GM21515 (cell line): ENCODE results near the gene BCR.

Experiments used
- ATAC-seq: cut with Tn5 transposase; IDR thresholded peaks from one replicate; pipeline ENCODE4 v1.9.1; 2021; ENCODE audit not compliant: unreplicated experiment

BCR gene

DNA sequence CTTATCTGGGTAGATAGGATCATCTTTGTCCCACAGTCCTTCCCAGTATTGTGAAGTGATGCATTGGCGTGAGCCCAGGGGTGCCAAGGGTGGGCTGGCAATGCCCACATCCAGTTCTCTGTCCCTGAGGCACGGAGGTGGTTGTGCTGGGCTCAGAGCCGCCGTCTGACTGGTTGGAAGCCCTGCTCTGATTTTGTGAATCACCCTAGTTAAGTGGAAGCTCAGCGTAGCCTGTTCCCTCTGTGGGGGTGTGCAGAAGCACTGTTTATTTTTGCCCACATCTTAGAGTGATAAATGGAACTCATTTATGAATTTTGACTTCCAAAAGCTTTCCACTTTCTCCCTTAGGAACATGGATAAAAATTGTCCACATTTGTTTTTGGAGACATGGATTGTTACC lies 13.6 kb downstream of the BCR start:
- no peak for ATAC-seq

DNA sequence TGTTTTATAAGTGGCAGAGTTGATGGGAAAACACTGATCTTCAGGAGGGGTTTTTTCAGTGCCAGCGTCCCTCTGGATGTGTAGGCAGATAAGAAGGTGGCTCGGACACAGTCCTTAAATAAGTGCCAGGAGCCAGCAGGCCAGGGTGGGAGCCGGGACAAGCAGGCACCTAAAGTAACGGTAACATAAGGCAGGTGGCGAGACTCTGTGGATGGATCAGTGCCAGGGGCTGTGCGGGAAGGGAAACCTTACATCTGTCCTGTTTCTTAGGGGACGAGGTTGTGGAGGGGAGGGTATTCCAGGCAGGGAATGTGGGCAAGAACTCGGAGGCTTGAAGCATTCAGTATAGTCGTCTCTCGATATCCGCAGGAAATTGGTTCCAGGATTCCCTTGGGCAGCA lies 15.9 kb downstream of the BCR start:
- ATAC-seq, result no peak

DNA sequence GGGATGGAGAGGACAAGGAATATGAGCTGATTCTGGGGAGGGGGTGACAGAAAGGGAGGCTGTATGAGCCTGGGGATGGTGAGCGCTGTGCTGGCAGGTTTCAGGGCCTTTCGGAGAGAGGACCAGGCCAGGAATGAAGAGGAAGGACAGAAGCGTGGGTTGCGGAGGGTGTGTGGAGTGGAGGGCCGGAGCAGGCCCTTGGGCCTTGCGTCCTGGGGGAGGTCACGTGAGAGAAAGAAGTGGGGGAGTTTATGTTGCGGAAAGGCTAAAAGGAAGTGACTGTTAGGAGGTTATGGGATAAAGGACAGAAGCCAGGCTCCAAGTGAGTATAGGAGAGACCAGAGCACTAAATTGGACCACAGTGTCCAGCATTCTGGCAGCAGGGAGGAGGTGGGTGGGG lies 17.5 kb downstream of the BCR start:
- ATAC-seq, result no peak

DNA sequence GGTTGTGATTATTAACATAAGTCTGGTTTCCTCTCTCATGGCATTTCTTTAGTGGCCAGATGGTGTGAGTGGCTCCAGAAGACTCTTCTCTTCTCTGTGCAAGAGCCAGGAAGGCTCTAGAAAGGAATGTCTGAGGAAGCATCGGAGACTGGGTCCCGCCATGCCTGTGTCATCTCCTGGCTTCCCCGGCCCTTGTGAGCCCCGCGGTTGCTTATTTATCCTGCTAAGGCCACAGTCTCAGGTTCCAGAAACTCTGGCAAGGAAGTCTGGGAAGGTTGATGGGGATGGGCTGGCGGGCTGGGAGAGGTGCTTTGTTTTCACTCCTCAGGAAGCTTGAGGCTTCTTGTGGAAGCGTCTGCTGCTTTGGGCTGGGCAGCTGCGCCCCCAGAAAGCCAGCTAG lies 18.9 kb downstream of the BCR start:
- ATAC-seq, result no peak

DNA sequence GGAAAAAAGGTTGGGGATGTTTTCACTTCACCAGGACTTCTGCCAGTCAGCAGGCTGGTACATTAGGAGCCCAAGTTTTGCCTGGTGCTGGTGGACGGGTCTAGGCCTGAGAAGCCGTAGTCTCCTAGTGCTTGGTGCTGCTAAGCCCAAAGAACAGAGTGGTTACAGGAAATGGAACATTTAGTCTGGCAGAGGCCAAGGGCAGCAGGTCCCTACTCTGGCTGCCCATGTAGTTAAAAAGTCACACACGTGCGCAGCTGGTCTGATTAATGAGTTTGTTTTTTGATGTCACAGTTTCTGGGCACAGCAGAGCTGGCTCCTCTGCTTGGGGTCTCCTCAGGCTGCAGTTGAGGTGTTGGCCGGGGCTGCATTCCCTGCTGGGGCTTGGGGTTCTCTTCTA lies 20.6 kb downstream of the BCR start:
- no peak for ATAC-seq

DNA sequence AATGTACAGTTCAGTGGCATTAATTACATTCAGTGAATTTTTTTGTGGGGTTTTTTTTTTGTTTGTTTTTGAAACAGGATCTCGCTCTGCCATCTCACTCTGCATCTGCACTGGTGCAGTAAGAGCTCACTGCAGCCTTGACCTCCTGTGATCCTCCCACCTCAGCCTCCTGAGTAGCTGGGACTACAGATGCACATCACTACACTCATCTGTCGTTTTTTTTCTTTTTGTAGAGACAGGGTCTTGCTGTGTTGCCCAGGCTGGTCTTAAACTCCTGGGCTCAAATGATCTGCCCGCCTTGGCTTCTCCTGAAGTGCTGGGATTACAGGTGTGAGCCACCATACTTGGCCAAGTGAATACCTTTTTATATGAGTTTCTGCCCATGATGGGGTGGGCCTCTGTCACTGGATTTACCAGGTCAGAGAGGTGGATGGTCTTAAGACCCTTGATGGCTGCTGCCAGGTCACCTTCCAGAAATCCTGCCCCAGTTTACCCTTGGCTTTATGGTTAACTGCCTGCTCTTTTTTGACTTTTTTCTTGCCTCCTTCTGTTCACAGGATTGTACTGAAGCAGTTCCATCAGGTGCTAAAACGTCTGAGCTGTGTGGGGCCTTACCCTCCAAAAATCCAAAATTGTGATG lies 22.6 kb downstream of the BCR start:
- ATAC-seq, result no peak

DNA sequence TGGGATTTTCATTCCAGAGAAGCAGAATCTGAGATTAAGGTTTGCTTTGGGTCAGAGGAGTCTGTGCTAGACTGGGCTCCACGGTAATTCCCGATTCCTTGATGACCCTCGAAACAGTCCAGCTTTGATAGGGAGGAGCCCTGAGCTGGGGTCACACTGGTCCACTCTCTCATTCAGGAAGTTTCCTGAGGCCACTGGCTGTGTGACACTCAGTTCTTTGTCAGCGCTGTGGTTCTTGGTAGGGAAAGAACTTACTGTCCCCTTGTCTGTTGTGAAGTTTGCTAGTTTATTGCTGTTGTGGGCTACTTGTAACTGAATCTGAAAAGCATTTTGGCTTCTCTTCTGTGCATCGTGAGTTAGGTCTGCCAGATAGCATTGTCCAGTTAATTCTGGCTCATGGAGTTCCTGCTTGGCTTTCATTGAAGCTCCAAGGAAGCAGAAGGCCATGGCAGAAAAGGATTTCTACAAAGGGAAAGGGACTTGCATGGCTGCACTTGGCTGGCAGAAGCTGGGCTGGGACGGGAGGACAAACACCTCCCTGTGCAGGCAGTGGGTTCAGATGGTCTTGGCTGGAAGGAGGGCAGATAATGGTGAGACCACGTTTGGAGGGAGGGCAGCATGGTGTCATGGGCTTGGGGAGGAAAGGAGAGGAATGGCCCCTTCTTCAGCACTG lies 23.3 kb downstream of the BCR start:
- no peak for ATAC-seq

DNA sequence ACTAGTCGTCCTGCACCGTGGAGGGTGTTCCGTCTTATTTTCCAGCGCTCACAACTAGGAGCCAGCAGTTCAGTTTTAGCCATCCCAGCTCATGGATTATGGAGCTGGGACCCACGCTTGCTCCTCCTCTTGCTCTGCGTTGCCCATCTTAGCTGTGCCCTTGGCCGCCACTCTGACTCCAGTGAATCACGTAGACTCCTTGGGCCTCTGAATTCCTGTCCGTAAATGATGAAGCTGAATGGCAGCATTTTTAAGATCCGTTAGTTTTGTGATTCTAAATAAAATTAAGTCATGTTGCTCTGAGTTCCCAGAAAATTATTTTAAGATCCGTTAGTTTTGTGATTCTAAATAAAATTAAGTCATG lies 23.8 kb downstream of the BCR start:
- ATAC-seq, result no peak

DNA sequence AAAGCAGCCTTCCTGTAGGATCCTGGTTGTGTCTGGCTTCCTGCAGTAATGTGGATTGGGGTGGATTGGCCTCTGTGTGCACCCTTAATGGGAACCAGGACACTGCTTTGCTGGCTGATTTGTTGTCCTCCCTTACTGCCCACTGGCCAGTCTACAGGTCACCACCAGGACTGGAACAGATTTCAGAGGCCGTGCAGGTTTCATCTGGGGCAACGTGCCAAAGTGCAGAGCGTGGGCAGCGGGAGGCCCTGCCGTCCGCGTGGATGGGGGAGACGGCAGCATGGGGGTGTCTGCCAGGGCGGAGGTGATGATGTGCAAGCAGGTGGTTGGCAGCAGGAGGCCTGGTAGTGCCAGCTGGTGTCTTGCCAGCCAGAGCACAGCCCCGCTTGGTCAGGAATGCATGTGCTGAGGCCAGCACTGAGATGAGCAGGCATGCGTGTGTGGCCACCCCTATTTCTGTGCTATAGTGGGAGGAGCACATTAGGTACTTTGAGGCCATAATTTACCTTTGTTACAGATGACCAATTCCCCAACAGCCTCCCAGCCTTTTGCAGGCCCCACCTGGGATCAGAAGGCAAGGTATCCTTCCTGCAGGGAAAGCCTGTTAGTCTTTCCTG lies 24.3 kb downstream of the BCR start:
- no peak for ATAC-seq

DNA sequence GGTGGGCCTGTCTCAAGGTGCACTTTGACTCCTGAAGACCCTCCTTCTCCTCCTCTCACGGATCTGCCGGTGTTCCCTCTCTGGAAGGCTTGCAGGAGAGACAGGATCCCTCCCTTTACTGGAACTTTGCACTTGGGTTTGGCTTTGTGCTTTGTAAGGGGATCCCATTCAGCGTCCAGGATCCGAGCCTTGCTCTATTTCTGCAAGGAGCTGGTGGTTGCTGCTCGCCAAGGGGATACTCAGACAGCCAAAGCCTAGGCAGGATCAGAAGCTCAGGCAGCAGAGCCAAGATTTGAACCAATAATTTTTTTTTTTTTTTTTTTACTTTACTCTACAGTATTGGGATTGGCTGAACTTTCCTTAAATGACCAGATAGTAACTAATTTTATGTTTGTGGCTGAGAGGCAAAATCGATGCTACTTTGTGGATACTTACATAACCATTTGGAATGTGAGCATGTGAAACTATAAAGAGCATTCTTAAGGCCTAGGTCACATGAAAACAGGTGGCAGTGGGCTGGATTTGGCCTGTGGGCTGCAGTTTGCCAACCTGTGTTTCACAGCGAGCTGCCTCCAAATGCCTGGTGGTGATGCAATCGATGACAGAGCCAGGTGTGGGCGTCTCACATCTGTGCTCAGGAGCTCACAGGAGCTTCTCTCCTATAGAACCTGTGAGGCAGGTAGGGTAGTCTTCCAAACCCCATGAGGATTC lies 25.2 kb downstream of the BCR start:
- no peak for ATAC-seq

DNA sequence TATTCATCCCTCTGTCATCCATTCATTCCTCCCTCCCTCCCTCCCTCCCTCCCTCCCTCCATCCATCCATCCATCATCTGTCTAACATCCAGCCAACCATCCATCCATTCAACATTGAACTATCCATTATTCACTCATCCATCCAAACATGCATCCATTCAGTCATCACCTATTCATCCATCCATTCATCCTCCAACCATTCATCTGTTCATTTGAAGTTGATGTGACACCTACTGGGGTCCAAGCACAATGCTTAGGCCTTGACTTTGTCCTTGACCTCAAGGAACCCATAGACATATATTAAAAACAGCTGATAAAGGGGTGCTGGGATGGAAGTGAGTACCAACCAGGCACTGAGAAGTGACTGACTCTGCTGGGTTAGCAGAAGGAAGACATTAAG lies 26.6 kb downstream of the BCR start:
- no peak for ATAC-seq

DNA sequence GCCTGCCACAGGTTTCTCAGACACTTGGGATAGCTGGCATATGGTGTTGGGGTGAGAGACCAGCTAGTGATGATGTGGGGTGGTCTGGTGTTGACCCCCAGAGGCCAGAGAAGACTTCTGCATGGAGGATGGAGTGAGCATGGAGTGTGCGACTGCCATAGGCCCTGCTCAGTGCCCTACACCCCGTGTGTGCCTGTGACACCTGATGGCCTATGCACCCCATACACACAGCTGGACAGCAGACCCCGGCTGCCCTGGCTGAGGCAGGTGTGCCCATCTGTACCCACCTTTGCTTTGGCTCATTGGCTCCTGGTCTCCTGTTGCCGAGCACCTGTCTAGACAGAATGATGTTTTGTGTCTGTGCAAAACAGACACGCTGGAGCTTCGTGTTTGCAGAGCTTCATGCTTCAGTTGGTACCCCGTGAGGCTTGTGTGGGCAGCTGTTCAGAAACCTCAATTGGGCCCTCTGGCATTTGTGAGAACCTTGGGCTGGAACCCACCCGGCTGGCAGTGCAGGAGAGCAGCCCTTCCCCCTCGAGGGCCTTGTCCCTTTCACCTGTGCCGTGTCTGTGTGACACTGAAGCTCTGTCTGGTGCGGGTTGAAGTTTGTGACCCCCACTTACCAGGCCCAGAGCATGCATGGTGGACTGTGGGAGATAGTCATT lies 27.6 kb downstream of the BCR start:
- ATAC-seq, result no peak

DNA sequence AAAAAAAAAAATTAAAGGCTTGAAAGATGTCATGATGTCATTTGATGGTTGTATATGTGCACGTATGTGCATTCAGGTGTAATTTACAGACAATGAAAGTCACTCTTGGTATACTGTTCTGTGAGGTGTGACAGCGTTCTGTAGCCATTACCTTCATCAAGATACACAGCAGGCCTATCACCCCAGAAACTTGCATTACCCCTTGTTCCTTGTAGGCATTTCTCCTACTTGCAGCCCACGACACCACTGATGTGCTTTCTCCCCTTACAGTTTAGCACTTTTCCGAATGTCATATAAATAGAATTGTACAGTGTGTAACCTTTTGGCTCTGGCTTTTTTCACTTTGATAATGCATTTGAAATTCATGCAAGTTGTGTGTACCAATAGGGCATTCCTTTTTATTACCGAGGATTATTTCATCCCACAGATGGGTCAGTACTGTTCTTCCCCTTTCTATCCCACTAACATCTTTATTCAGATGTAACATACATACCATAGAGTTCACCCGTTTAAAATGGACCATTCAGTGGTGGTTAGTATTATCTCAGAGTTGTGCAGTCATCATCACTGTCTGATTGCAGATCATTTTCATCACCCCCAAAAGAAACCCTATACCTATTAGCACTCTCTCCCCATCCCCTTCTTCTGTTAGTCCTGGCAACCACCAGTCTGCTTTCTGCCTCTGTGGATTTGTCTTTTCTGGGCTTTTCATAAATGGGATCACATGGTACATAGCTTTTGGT lies 30.3 kb downstream of the BCR start:
- ATAC-seq, result no peak

DNA sequence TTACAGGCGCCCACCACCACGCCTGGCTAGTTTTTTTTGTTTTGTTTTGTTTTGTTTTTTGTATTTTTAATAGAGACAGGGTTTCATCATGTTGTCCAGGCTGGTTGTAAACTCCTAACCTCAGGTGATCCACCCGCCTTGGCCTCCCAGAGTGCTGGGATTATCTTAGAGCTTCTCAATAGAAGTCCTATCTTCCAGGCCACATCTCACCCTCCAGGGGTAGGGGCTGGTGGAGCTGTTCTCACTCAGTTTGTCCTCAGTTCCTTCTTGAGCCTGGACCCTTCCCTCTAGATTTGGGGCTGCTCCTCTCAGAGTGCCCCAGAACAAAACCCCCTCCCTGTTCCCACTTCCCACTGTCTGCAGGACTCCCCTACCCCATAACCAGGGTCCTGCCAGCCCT lies 31.3 kb downstream of the BCR start:
- no peak for ATAC-seq

DNA sequence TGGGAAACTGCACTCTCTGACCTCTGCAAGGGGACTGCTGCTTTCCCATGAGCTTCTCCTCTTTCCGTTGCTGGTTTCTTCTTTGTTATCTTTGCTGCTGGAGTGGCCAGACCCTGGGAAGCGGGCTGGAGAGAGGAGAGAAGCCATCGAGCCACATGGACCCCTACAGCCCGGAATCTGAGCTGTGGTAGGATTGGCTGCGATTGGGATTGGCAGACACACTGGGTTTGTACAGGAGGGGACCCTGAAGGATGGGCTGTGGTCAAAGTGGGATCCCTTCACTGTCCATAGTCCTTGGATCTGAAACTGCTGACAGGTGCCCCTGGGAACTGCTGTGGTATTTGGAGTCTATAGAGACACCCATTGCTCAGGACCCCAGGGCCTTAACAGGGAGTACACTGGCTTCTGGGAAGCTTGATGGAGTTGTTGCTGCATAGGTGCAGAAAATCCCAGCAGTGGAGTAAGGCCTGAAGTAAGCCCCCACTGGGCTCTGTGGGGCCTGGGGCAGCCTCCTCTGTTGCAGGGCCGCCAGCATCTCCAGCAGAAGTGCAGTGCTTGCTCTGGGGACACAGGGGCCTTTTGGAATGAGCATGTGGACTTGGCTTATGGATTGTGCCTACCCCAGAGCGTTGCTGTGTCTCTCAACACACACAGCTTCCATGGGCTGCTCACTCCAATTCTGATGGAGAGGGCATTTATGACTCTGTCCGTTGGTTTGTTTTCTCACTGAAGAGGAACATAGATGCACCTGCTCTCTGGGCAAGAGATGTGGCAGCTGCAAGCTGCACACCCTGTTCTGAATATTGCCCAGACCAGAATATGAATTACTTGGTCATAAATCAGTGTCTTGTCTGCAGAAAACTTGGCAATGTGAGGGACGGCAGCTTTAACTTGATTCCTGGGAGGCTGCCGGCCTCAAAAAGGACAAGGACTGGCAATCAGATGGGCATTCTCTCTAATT lies 32.0 kb downstream of the BCR start:
- ATAC-seq, result no peak

DNA sequence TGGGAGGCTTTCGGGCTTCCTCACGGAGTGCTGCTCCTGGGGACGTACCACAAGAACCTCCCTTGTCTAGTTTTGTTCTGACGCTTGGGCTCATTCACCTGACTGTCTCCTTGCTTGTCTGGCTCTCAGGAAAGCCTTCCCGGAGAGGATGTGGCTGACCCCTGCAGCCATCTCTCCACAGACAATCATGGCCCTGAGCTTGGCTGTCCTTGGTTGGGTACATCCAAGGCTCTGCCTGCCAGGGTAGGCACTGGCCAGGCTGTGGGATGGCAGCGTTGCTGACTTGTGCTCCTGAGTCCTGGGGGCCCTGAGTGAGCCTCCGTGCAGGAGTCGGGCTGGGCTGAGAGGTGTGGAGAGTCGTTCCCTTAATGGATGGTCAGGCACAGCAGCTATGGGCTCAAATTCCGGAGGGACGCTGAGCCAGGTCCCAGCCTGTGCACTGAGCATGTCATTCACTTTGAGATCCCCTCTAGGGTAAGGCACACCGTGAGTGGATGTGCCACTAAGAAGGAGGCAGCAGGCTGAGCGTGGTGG lies 32.8 kb downstream of the BCR start:
- no peak for ATAC-seq

DNA sequence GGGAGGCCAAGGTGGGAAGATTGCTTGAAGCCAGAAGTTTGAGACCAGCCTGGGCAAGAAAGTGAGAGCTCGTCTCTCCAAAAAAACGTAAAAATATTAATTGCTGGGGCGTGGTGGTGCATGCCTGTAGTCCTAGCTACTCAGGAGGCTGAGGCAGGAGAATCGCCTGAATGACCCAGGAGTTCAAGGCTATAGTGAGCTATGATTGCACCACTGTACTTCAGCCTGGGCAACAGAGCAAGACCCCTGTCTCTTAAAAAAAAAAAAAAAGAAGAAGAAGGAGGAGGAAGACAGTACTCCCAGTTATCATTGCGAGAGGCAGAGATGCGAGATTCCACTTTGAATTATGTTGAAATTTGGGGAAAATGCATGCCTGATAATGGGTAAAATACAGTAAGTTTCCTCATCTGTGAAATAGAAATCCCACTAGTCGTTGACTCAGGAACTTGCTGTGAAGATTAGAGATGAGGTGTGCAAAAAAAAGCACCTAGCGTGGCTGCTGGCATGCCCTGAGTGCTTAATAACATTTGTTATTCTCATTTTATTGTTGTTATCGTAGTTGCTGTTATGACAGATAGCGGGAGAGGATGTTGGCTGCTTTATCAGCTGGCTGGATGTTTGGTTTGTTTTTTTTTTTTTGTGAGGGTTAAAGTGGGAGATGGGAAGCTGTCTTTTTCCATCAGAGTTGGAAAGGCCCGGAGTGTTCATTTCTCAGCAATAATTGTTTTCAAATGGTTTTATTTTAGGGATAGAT lies 33.4 kb downstream of the BCR start:
- no peak for ATAC-seq

DNA sequence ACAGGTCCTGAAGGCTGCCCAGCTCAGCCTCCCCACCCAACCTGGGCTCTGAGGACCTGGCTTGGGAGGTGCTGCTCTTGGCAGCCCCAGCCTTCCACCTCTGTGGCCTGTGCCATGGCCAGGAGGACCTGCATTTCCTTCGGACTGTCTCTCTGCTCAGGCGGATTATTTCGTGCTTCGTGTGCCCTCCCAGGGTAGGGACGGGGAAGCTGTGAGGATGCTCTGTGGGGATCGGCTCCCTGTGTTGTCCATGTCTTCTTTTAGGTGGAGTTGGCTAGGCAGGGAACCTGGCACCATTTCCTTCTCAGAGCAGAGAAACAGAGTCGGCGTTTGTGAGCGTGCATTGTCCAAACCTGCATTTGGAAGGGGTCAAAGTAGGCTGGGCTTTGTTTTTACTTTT lies 34.1 kb downstream of the BCR start:
- ATAC-seq, result no peak
